Measurements from ENCODE around the gene GKN1.
"Not testable (repeated sequence)": the region's sequence is repeated elsewhere in the genome, so short reads cannot be mapped to it uniquely, and the experiment has no call there.

Gene GKN1, protein sequence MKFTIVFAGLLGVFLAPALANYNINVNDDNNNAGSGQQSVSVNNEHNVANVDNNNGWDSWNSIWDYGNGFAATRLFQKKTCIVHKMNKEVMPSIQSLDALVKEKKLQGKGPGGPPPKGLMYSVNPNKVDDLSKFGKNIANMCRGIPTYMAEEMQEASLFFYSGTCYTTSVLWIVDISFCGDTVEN

DNA sequence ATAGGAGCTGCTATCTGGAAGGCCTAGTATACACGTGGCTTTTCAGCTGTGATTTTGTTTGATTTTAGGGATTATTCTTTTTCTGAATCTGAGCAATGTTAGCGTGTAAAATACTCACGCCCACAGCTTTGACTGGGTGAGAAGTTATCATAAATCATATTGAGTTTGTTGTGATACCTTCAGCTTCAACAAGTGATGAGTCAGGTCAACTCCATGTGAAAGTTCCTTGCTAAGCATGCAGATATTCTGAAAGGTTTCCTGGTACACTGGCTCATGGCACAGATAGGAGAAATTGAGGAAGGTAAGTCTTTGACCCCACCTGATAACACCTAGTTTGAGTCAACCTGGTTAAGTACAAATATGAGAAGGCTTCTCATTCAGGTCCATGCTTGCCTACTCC, at the start of gene GKN1:
GKN1 (plus strand) TSS at position 386 of the 400 bp plus-strand sequence. CDS start 42 bp downstream, outside the sequence.
- DNase-seq (ENCODE audit: low spot score) = no peak

DNA sequence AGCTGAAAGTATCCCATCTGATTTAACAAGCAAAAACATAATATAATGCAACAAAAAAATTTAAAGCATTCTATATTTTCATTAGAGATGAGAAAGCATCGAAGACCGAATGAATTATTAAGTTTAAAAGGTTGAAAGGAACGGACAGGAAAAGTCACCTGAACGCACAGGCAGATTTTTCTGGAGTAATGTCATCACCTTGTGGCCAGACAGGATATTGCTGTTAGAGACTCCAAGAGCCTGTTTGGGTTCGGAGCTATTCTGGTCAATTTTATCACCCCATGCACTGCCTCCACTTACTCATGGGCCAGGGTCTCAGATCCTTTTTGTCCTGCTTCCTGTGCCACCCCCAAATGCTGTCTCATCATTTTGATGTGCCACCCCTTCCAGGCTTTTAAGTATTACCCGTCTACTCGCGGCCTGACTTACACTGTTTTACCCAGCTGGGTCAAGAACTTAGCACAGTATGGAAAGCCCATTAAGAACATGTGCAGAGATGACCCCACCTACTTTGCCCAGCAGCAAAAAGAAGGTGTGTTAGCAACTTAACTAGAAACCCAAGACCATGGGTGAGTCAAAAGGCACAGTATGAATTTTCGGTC, 49.0 kb upstream of the GKN1 start:
- no peak for DNase-seq (ENCODE audit: low spot score)

DNA sequence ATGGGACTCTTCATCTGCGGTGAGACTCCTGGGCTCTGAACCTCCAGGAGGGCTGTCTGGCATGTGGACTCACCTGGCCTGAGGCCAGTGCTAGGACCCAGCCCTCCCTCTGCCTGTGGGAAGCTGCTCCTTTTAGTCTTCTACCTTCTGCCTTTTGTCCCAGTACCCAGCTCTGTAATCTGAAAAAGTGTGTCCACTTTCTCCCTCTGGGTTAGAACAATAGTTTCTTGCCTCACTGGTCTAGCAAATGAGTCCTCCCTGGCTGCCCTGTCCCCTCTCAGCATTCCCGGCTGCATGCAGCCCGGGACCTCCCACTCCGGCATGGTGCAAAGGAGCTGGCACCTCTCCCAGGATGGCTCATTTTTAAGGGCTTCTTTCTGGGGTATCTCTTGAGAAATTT, 47.6 kb upstream of the GKN1 start:
- no peak for DNase-seq (ENCODE audit: low spot score)

DNA sequence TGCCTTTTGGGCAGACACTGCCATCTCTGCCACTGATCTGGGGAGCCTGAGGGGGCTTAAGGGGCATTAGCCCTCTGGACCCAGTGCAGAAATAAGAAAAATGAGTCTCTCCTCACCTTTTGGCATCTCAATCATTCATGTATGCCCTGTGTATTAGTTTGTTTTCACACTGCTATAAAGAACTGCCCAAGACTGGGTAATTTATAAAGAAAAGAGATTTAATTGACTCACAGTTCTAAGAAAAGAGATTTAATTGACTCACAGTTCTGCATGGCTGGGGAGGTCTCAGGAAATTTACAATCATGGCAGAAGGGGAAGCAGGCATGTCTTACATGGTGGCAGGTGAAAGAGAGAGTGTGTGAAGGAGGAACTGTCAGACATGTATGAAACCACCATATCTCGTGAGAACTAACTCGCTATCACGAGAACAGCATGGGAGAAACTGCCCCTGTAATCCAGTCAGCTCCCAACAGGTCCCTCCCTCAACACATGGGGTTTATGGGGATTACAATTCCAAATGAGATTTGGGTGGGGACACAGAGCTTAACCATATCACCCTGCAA, 43.2 kb upstream of the GKN1 start:
- no peak for DNase-seq (ENCODE audit: low spot score)

DNA sequence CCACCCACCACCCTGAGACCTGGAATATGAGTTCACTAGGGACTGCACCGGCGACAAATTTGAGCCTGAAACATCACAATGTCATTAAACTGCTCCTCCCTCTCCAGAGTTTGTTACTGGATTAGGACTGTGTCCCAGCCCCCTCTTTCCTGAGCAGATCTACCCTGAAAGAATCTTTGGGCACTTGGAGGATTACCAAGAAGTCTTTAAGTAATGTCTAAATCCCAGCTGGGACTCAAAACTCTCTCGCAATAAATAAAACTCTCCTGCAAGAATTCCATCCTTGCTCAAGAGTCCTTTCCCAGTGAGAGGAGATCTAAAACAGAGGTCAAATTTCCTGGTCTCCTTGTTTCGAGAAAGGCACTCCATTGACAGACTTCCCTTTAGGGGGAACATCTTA, 42.6 kb upstream of the GKN1 start:
- DNase-seq (ENCODE audit: low spot score) = no peak

DNA sequence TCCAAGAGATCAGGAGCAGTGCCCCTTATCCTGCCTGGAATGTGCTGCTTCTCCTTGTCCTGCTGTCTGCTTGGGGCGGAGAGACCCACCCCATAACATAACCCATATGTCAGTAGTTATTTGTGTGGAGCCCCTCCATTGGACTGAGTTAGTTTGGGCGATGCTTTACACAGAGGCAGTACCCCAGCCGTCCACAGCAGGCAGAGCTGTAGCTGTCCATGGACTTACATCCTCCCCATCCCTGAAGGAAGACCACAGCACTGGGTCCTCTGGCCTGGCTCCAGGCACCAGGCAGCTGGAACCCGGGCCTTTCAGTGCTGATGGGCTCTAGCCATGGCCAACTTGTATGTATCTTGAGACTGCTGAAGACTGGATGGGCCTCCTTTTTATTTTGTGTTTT, 42.0 kb upstream of the GKN1 start:
- no peak for DNase-seq (ENCODE audit: low spot score)

DNA sequence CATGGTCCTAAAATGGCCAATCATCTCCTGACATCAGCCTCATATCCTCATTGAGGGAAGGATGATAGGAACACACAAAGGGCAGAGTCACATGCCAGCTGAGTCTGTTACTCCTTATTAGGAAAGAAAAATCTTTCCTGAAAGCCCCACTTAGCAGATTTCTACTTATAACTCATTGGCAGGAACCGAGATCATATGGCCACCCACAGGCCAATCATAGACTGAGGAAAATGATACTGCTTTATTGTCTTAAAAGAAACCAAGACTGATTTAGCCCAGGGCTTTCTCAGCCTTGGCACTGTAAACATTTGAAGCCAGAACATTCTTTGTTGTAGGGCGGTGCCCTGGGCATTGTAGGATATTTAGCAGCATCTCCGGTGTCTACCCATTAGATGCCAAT, 40.4 kb upstream of the GKN1 start:
- DNase-seq (ENCODE audit: low spot score) = no peak

DNA sequence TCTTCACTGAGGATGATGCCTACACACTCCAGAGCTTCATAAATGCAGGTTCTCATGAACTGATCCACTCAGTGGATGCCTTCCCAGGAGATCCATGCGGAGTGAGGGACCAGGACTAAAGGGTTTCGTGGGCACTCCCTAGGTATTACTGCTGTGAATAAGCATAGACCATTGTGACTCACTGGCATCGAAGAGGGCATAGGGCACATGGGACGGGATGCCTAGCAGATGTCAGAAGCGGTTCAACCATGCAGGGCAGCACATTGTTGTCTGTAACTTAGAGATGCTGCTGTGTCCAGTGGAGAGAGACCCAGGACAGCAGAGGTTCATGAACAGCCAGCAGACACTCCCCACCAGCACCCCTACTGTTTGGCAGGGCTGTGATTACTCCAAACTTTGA, 39.0 kb upstream of the GKN1 start:
- no peak for DNase-seq (ENCODE audit: low spot score)

DNA sequence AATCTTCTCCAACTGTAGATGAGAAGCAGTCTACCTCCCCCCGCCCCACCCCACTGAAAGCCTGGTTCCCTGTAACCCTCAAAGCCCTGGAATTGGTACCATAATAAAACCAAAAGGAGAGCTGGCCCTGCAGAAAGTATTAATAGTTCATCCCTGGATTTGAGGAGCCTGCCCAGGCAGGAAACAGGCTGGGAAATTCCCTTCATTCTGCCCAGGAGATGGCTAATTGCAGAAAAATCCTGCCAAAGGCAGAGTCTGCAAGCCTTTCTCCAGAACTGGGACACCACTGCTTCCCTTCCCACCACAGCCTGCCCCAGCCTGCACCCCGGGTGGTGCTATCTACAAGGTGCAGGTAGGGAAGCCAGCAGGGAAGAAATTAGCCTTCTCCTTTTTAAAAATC, 38.0 kb upstream of the GKN1 start:
- DNase-seq (ENCODE audit: low spot score) = no peak

DNA sequence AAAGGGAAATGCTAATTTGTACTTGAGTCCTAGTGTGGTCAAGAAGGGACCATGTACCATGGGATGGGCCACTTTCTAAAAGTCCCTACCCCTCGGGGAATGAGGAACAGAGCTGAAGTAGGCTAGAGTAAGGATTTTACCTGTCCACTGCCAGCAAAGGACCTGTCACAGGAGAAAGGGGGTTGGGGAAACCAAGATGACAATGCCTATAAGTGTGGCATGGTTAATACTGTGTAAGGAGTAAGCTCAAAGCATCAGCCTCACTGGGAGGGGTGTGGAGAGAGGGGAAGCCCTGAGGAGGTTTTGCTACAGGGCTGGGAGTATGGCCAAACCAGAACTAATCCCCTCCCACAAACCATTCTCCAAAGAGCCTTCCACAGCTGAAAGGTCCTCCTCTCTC, 37.5 kb upstream of the GKN1 start:
- no peak for DNase-seq (ENCODE audit: low spot score)

DNA sequence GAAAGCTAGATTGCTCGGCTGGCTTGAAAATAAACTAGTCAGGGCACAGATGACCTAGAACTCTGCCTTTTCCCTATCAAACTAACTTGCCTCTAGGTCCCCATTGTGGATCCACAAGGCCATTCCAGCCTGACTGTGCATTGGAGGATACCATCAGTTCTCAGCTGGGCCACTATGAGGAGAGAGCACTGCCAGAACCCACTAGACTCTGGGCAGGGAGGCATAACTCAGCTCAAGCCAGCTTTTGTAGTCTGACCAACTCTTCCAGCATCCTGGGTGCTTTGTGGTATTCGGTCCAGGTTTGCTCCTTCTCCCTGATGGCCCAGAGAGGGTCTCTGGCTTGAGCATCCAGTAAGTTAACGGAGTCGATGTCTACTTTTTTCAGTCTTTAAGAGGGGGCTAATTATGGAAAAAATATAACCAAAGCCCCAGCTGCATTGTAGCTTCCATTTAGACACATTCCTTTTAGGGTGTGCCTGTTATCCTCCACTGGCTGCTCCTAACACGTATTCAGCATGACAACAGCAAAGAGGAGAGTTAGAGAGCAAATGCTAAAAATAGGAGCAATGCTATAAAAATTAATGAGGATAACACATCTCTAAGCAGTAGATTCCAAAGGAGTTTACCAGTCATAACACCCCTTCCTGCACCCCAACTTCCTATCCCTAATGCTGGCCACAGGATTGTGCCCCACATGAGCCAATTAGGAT, 36.9 kb upstream of the GKN1 start:
- DNase-seq (ENCODE audit: low spot score) = no peak

DNA sequence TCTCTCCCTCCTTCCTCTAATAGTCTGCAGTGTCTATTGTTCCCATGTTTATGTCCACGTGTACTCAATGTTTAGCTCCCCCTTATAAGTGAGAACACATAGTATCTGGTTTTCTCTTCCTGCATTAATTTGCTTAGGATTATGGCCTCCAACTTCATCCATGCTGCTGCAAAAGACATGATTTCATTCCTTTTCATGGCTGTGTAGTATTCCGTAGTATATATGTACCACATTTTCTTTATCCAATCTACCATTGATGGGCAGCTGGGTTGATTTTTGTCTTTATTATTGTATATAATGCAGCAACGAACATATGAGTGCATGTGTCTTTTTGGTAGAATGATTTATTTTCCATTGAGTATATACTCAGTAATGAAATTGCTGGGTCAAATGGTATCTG, 35.5 kb upstream of the GKN1 start:
- no peak for DNase-seq (ENCODE audit: low spot score)

DNA sequence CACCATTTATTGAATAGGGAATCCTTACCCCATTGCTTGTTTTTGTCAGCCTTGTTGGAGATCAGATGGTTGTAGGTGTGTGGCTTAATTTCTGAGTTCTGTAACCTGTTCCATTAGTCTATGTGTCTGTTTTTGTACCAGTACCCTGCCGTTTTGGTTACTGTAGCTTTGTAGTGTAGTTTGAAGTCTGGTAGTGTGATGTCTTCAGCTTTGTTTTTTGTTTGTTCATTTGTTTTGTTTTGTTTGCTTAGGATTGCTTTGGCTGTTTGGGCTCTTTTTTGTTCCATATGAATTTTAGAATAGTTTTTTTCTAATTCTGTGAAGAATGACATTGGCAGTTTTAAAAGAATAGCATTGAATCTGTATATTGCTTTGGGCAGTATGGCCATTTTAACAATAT, 34.5 kb upstream of the GKN1 start:
- DNase-seq (ENCODE audit: low spot score) = no peak

DNA sequence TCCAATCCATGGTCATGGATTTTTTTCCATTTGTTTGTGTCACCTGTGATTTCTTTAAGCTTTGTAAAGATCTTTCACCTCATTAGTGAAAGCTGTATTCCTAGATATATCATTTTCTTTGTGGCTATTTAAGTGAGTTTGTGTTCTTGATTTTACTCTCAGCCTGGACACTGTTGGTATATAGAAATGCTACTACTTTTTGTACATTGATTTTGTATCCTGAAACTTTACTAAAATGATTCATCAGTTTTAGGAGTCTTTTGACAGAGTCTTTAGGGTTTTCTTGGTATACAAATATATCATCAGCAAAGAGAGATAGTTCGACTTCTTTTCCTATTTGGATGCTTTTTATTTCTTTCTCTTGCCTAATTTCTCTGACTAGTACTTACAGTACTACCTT, 34.1 kb upstream of the GKN1 start:
- no peak for DNase-seq (ENCODE audit: low spot score)

DNA sequence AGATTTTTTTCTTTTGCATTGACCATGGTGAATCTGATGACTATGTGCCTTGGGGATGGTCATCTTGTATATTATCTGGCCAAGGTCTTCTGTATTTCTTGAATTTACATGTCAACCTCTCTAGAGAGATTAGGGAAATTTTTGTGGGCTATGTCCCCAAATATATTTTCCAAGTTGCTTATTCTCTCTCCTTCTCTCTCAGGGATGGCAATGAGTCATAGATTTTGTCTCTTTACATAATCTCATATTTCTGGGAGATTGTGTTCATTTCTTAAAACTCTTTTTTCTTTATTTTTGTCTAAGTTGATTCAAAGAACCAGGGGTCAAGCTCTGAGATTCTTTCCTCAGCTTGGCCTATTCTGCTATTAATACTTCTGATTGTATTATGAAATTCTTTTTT, 31.6 kb upstream of the GKN1 start:
- DNase-seq (ENCODE audit: low spot score) = no peak

DNA sequence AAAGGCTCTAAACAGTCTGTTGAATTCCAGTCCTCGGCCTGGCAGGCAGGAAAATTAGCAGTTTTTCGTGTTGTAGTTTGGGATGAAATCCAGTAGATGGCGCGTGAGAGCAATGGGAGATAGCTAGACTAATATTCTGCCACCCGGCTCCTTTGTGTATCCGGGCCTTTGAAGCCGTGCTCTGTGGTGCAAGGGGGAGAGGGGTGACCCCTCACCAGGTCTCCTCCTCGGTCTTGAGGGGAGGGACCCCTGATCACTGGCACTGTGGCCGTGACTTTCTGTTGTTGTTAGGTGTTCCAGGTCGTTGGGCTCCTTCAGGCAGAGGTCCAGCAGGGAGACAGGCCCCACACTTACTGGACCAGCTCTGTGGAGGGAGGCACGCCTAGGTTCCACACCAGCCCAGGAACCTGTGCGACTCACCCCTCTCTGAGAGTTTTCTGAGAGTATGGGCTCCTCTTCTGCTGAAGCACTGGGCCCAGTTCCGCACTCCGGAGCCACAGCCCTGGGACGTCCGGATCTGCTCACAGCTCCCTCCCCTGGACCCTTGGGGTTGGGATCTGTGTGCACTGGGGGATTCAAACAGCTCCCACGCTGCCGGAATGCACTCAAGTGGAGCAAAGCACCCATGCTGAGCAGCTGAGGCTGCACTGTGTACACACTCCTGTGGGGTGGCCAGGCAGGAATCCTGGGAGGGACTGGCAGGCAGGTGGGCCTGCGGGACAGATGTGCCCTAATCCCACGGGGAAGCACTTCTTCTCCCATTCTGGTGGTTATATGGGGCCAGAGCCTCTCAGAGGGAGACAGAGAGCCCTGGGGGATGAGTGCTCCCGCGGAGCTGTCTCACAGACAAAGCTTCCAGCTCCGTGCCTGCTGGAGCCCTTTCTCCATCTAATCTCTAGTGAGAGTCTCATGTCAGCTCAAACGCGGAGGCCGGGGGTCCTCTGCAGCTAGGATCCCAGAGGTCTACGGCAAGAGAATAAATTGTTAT, 30.6 kb upstream of the GKN1 start:
- peak; percentile 74 for DNase-seq (ENCODE audit: low spot score)

DNA sequence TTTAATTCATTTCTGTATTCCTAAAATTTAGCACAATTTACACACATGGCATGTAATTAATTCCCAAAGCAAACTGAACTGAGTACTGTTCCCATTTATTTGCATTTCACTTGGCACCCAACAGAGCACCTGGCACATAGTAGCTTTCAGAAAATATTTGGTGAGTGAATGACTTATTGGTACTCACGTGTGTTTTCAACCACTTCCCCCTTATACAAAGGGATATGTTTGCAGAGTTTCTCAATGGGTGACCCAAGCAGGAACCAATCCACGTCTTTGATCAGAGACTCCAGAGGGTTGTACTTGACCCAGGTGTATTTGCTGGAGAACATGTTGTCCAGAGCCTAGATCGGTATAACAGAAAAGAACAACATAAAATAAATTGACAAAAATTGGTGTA, 28.3 kb upstream of the GKN1 start:
- DNase-seq (ENCODE audit: low spot score) = no peak

DNA sequence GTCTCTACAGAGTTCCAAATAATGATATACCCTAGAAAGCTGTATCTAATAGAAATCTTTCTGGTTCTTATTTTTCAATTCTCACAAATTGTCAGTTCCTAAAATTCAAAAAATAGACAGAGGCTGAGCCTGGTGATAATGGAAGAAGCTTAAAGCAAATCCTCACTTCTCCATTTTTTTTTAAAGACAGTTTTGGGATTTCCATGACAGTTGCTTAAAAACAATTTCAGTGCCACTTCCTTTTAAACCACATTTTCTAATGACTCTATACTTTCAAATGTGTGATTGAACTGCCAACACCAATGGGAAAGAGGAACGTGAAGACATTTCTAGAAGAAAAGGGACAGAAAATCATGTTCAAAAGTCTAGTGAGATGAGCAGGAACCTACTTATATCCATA, 25.7 kb upstream of the GKN1 start:
- DNase-seq (ENCODE audit: low spot score) = no peak

DNA sequence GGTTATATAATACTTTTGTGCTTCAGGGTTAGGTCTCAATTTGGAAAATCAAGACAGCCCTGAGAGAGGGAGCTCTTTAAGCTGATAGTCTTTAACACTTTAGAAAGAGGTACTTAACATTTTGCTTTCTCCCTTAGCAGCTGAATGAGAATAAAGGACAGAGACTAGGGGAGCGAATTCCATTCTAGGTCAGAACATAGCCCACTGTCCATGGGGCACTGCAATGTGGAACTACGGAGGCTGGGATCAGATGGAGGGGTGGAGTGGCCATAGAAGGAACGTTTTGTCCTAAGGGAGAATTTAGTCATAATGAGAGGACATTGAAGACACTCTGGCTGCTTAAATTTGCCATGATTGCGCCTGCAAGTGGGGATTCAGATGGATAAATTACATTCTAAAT, 22.5 kb upstream of the GKN1 start:
- DNase-seq (ENCODE audit: low spot score) = no peak

DNA sequence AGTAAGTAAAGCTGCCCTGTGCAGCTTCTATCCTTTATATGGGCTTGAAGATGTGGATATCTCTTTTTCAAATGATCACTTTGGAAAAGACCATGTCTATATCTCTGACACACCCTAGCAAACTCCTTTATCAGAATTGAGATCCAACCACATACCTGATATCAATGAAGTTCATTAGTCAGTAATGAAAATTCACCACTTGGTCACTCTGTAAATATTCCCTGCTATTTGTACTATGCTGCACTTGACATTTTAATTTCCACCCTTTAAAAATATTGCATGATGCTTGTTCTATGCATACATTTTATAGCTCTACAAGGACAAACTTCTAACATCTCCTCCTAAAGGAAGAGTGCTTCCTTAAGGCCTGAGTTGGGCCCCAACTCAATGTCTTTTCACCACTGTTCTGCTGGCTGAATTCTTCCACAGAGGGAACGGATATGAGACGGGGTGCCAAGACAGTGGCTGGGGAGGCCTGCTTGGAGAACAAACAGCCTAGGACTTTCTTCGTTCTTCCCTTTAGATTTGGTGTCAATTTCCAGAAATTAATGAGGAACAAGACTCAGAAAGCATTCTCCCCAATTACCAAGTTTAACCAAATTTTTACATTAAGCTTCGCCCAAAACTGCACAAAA, 21.4 kb upstream of the GKN1 start, which contains the start of gene GKN2:
GKN2 (minus strand) TSS at position 7 of the 635 bp plus-strand sequence. CDS start 32 bp downstream, outside the sequence.
- DNase-seq (ENCODE audit: low spot score) = no peak

DNA sequence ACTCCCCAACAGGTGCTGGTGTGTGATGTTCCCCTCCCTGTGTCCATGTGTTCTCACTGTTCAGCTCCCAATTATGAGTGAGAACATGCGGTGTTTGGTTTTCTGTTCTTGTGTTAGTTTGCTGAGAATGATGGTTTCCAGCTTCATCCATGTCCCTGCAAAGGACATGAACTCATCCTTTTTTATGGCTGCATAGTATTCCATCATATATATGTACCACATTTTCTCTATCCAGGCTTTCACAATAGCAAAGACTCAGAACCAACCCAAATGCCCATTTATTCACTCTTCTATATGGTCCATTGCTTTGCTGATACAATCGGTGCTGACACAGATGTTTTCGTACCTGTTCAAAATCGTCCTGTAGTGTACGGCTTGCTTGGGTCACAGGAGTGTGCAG, 19.0 kb upstream of the GKN1 start:
- DNase-seq (ENCODE audit: low spot score) = not testable (repeated sequence)

DNA sequence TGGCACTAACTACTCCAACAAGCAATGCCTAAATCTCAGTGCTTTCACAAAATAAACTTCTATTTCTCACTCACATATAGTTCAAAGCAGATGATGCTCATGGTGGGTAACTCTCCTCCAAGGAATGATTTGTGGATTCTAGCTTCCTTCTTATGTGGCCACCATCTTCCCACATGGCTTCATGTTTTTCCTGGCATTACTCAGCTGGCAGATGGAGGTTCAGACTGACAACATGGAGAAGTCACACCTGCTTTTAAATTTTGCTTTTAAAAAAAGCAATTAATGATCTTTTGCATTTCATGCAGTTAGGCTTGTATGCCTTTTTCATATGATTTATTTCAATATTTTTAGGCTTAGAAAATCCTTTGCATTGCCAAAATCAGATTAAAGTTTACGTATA, 15.4 kb upstream of the GKN1 start:
- no peak for DNase-seq (ENCODE audit: low spot score)
